HEK293 (cell line): Measurements from ENCODE around the gene FRMD4A.

ENCODE experiments used
- CTCF ChIP-seq: fragments of 450-650 bp; formaldehyde crosslinking; IDR thresholded peaks from 2 replicates; pipeline ENCODE4 v1.5.1; 2016; ENCODE audit warnings: missing biosample characterization, missing genetic modification characterization
- PRDM10 ChIP-seq: fragments of 450-650 bp; formaldehyde crosslinking; IDR thresholded peaks from 2 replicates; pipeline ENCODE4 v1.5.1; 2016; ENCODE audit warnings: missing biosample characterization, missing genetic modification characterization
- ZNF639 ChIP-seq: fragments of 450-650 bp; formaldehyde crosslinking; IDR thresholded peaks from 2 replicates; pipeline ENCODE4 v1.5.1; 2016; ENCODE audit warnings: missing biosample characterization, missing genetic modification characterization
- ZNF670 ChIP-seq: fragments of 450-650 bp; formaldehyde crosslinking; IDR thresholded peaks from 2 replicates; pipeline ENCODE4 v1.5.1; 2016; ENCODE audit warnings: missing biosample characterization, missing genetic modification characterization, low read depth

GRCh38 chr10:13773043-13773442 lies 557.7 kb downstream of the FRMD4A start:
- no peak for TF ChIP-seq CTCF (tag by site-specific recombination)
- no peak for TF ChIP-seq ZNF670 (tag by site-specific recombination)
- no peak for TF ChIP-seq PRDM10 (tag by site-specific recombination)
- TF ChIP-seq ZNF639 (tag by site-specific recombination): no peak
